Measurements from ENCODE around the gene KRT7.
"Not testable (repeated sequence)": the region's sequence is repeated elsewhere in the genome, so short reads cannot be mapped to it uniquely, and the experiment has no call there.

The KRT7 gene

GRCh38 chr12:52280796-52281560 is 47.9 kb downstream of the KRT7 start:
- no peak for TF ChIP-seq CTCF (IDR thresholded peaks at IDR 0.05)
- Histone ChIP-seq H3K4me1 (peaks cover 4% of the 10 kb centered on the region), H3K4me2 (ENCODE audit: low read length) (no peak overlapping the region), H3K36me3 (ENCODE audit: control insufficient read depth, insufficient read depth, low read length) (no peaks in the 10 kb centered on the region), H3K4me3 (ENCODE audit: low read depth, low read length) (no peak overlapping the region), H3K9ac (no peak overlapping the region), H3K27ac (no peak overlapping the region), H3K79me2 (no peaks in the 10 kb centered on the region), H3K27me3 (ENCODE audit: control insufficient read depth, insufficient read depth, low read length) (no peaks in the 10 kb centered on the region), H3K9me3 (ENCODE audit: control insufficient read depth, low read length) (no peaks in the 10 kb centered on the region), H2AFZ (no peak overlapping the region)

- Histone ChIP-seq H3K27ac (no peak overlapping the region), H3K36me3 (ENCODE audit: control insufficient read depth, insufficient read depth, low read length) (no peaks in the 10 kb centered on the region), H2AFZ (no peak overlapping the region), H3K4me2 (ENCODE audit: low read length) (no peak overlapping the region), H3K4me1 (no peaks in the 10 kb centered on the region), H3K9ac (no peak overlapping the region), H3K9me3 (ENCODE audit: control insufficient read depth, low read length) (no peaks in the 10 kb centered on the region), H3K4me3 (ENCODE audit: low read depth, low read length) (no peak overlapping the region), H3K27me3 (ENCODE audit: control insufficient read depth, insufficient read depth, low read length) (no peaks in the 10 kb centered on the region), H3K79me2 (no peaks in the 10 kb centered on the region)
- TF ChIP-seq CTCF (IDR thresholded peaks at IDR 0.05): no peak
Measured at GRCh38 chr12:52284562-52285171, 51.6 kb downstream of the KRT7 start.

- TF ChIP-seq CTCF (IDR thresholded peaks at IDR 0.05): no peak
- H3K9ac ChIP-seq: no peak overlapping the region
- H3K79me2 ChIP-seq: no peaks in the 10 kb centered on the region
Measured at GRCh38 chr12:52285172-52285745, 52.2 kb downstream of the KRT7 start.

GRCh38 chr12:52285851-52286530 is 52.9 kb downstream of the KRT7 start:
- Histone ChIP-seq H3K27ac (no peak overlapping the region), H3K36me3 (ENCODE audit: control insufficient read depth, insufficient read depth, low read length) (no peaks in the 10 kb centered on the region), H3K4me2 (ENCODE audit: low read length) (no peak overlapping the region), H3K4me3 (ENCODE audit: low read depth, low read length) (no peak overlapping the region), H3K9me3 (ENCODE audit: control insufficient read depth, low read length) (no peaks in the 10 kb centered on the region), H3K9ac (no peak overlapping the region), H3K4me1 (no peaks in the 10 kb centered on the region), H3K79me2 (no peaks in the 10 kb centered on the region), H2AFZ (no peak overlapping the region), H3K27me3 (ENCODE audit: control insufficient read depth, insufficient read depth, low read length) (no peaks in the 10 kb centered on the region)
- no peak for TF ChIP-seq CTCF (IDR thresholded peaks at IDR 0.05)

More at GRCh38 chr12:52285172-52285745, 52.2 kb downstream of the KRT7 start:
- no peaks in the 10 kb centered on the region for H3K4me1 ChIP-seq
- no peaks in the 10 kb centered on the region for H3K27me3 ChIP-seq (ENCODE audit: control insufficient read depth, insufficient read depth, low read length)
- no peak overlapping the region for H3K4me2 ChIP-seq (ENCODE audit: low read length)
- no peak overlapping the region for H3K4me3 ChIP-seq (ENCODE audit: low read depth, low read length)
- no peak overlapping the region for H3K27ac ChIP-seq
- no peaks in the 10 kb centered on the region for H3K36me3 ChIP-seq (ENCODE audit: control insufficient read depth, insufficient read depth, low read length)
- H3K9me3 ChIP-seq (ENCODE audit: control insufficient read depth, low read length): no peaks in the 10 kb centered on the region
- H2AFZ ChIP-seq: no peak overlapping the region

GRCh38 chr12:52286857-52287785 is 54.1 kb downstream of the KRT7 start:
- not testable (repeated sequence) for H3K79me2 ChIP-seq; H3K36me3 ChIP-seq (ENCODE audit: control insufficient read depth, insufficient read depth, low read length); H3K27me3 ChIP-seq (ENCODE audit: control insufficient read depth, insufficient read depth, low read length); H2AFZ ChIP-seq; H3K4me2 ChIP-seq (ENCODE audit: low read length); H3K27ac ChIP-seq; H3K4me3 ChIP-seq (ENCODE audit: low read depth, low read length); H3K9me3 ChIP-seq (ENCODE audit: control insufficient read depth, low read length); H3K4me1 ChIP-seq; H3K9ac ChIP-seq

GRCh38 chr12:52287816-52288805 is 55.1 kb downstream of the KRT7 start:
- H3K4me3 ChIP-seq (ENCODE audit: low read depth, low read length); H3K9ac ChIP-seq; H3K27me3 ChIP-seq (ENCODE audit: control insufficient read depth, insufficient read depth, low read length); H3K4me2 ChIP-seq (ENCODE audit: low read length); H3K9me3 ChIP-seq (ENCODE audit: control insufficient read depth, low read length); H3K79me2 ChIP-seq; H3K27ac ChIP-seq; H3K36me3 ChIP-seq (ENCODE audit: control insufficient read depth, insufficient read depth, low read length); H2AFZ ChIP-seq; H3K4me1 ChIP-seq: not testable (repeated sequence)
